Parathyroid adenoma (tissue), 2 donors: ENCODE data around the gene TGFBR3.

Source experiments
- H2AFZ ChIP-seq: fragments of 300-600 bp; sonication (generic); one replicate; pipeline ENCODE4 v1.7.0; 2017; ENCODE audit warnings: antibody characterized with exemption, mild to moderate bottlenecking
- H3K27ac ChIP-seq: fragments of 300-600 bp; sonication (generic); one replicate; pipeline ENCODE4 v1.7.0; 2017
- H3K27me3 ChIP-seq: fragments of 300-600 bp; sonication (generic); one replicate; pipeline ENCODE4 v1.7.0; 2017; ENCODE audit warnings: low read length; ENCODE audit not compliant: control insufficient read depth, insufficient read depth
- H3K36me3 ChIP-seq: fragments of 300-600 bp; sonication (generic); one replicate; pipeline ENCODE4 v1.7.0; 2017; ENCODE audit warnings: low read length; ENCODE audit not compliant: control insufficient read depth, insufficient read depth
- H3K4me1 ChIP-seq: fragments of 300-600 bp; sonication (generic); one replicate; pipeline ENCODE4 v1.7.0; 2017; ENCODE audit warnings: control low read depth
- H3K4me2 ChIP-seq: fragments of 300-600 bp; sonication (generic); one replicate; pipeline ENCODE4 v1.7.0; 2017; ENCODE audit warnings: low read length
- H3K4me3 ChIP-seq: fragments of 300-600 bp; sonication (generic); one replicate; pipeline ENCODE4 v1.7.0; 2017; ENCODE audit warnings: low read depth, low read length
- H3K79me2 ChIP-seq: fragments of 300-600 bp; sonication (generic); one replicate; pipeline ENCODE4 v1.7.0; 2017; ENCODE audit warnings: control low read depth
- H3K9ac ChIP-seq: fragments of 300-600 bp; sonication (generic); one replicate; pipeline ENCODE4 v1.7.0; 2017; ENCODE audit warnings: mild to moderate bottlenecking
- H3K9me3 ChIP-seq: fragments of 300-600 bp; sonication (generic); one replicate; pipeline ENCODE4 v1.7.0; 2017; ENCODE audit warnings: low read length; ENCODE audit not compliant: control insufficient read depth
- CTCF ChIP-seq: fragments of 300-600 bp; sonication (generic); IDR thresholded peaks from one replicate; pipeline ENCODE4 v1.7.0; 2017; ENCODE audit warnings: antibody characterized with exemption, mild to moderate bottlenecking
- donor health status: primary hyperparathyroidism.

The TGFBR3 gene

DNA sequence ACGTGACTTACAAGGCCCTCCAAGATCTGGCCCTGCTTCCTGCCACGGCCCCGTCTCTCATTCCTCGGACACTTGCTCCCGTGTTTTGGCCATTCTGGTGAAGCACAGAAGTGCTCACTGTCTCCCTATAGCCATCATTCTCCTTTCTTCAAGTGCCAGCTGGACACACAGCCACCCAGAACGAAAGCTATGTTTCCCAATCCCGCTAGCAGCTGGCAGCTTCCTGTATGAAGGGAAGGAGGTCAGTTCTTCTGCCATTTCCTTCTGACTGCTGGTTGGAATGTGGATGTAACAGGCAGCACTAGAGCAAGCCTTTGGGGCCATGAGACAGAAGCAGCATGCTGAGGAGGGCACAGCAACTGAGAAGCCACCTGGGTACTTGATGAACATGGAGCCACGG, 82.8 kb downstream of the TGFBR3 start:
- no peak for TF ChIP-seq CTCF
- peaks cover 2% of the 10 kb centered on the region for H3K4me1 ChIP-seq
- H3K4me2 ChIP-seq, result no peak overlapping the region
- no peak overlapping the region for H2AFZ ChIP-seq
- no peaks in the 10 kb centered on the region for H3K27me3 ChIP-seq
- no peak overlapping the region for H3K27ac ChIP-seq
- H3K9me3 ChIP-seq, result no peaks in the 10 kb centered on the region
- no peaks in the 10 kb centered on the region for H3K79me2 ChIP-seq
- H3K36me3 ChIP-seq, result no peaks in the 10 kb centered on the region
- H3K9ac ChIP-seq, result no peak overlapping the region
- no peak overlapping the region for H3K4me3 ChIP-seq

DNA sequence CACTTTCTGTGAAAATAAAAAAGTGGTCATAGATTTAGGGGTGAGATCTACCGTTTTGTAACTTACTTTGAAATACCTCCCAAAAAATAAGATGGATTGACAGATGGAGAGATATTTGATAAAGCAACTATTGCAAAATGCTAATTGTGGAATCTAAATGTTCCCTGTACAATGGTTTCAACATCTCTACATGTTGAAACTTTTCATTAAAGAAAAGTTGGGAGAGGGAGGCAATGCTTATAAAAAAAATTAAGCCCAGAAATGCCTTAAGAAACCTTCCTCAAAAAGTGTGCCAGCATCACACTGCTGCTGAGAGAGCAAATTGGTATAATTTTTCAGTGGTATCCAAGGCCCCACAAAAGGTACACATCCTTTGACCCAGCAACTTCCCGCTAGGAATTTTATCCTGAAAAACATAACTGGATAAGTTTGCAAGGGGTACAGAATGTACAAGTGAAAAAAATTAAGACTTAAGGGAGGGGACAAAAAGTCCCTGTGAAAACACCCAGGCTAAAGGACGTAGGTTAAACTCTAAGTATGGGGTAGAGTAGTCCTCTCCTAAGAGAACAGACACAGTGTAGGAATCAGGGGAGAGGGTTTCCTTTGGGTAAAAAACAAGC, 84.3 kb downstream of the TGFBR3 start:
- peaks cover 2% of the 10 kb centered on the region for H3K4me1 ChIP-seq
- TF ChIP-seq CTCF, result no peak

DNA sequence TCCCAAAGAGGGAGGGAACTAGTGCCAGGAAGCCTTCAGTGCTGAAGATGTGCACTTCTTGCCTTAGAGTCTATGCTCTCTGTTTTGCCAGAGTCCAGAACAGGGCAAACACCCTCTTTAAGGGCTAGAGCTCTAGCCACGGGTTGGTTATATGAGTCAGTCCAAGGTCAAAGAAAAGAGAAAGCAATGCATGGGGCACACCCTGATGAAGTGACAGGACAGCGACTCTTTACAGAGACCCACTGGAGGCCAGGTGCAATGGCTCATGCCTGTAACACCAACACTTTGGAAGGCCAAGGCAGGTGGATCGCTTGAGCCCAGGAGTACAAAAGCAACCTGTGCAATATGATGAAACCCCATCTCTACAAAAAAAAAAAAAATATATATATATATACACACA, 86.1 kb downstream of the TGFBR3 start:
- H3K79me2 ChIP-seq, result no peaks in the 10 kb centered on the region
- no peak for TF ChIP-seq CTCF
- H3K4me1 ChIP-seq, result peaks cover 9% of the 10 kb centered on the region
- no peak overlapping the region for H3K27ac ChIP-seq
- no peaks in the 10 kb centered on the region for H3K9me3 ChIP-seq
- no peaks in the 10 kb centered on the region for H3K27me3 ChIP-seq
- no peaks in the 10 kb centered on the region for H3K36me3 ChIP-seq
- H2AFZ ChIP-seq, result no peak overlapping the region
- H3K4me3 ChIP-seq, result no peak overlapping the region
- H3K4me2 ChIP-seq, result no peak overlapping the region
- H3K9ac ChIP-seq, result no peak overlapping the region

More for the DNA sequence above, 84.3 kb downstream of the TGFBR3 start:
- H3K9me3 ChIP-seq, result no peaks in the 10 kb centered on the region
- H3K79me2 ChIP-seq, result no peaks in the 10 kb centered on the region
- no peak overlapping the region for H3K9ac ChIP-seq
- H3K4me2 ChIP-seq, result no peak overlapping the region
- H3K27me3 ChIP-seq, result no peaks in the 10 kb centered on the region
- H3K27ac ChIP-seq, result no peak overlapping the region
- H3K36me3 ChIP-seq, result no peaks in the 10 kb centered on the region
- no peak overlapping the region for H2AFZ ChIP-seq
- H3K4me3 ChIP-seq, result no peak overlapping the region

- Histone ChIP-seq H3K27ac (no peak overlapping the region), H3K4me2 (no peak overlapping the region), H3K36me3 (no peaks in the 10 kb centered on the region), H3K9ac (no peak overlapping the region), H3K79me2 (no peaks in the 10 kb centered on the region), H3K9me3 (no peaks in the 10 kb centered on the region), H3K4me3 (no peak overlapping the region), H2AFZ (peak overlapping the region; percentile 28), H3K4me1 (peaks cover 9% of the 10 kb centered on the region), H3K27me3 (no peaks in the 10 kb centered on the region)
- no peak for TF ChIP-seq CTCF
Measured at GRCh38 chr1:91799159-91799558, 86.8 kb downstream of the TGFBR3 start.

DNA sequence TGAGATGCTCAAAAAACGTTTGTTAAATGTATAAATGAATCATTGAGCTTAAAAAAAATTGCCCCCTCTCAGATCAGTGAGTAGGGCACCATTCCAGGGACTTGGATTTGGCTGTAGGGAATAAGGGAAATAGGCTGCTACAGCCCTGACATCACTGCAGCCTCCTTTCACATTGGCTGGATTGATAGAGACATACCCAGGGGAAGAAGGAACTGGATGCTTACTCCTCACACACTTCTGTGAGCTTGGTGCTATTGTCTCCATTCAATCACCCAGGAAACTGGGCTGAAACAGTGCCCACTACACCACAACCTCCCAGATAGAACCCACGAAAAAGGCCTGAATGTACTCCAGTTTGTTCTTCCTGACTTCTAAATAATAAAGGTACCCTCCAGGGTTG, 87.2 kb downstream of the TGFBR3 start:
- Histone ChIP-seq H3K9me3 (no peaks in the 10 kb centered on the region), H3K4me3 (no peak overlapping the region), H3K36me3 (no peaks in the 10 kb centered on the region), H3K4me2 (no peak overlapping the region), H3K27ac (no peak overlapping the region), H3K79me2 (no peaks in the 10 kb centered on the region), H3K27me3 (no peaks in the 10 kb centered on the region), H2AFZ (peak overlapping the region; percentile 28), H3K9ac (no peak overlapping the region), H3K4me1 (peaks cover 9% of the 10 kb centered on the region)
- no peak for TF ChIP-seq CTCF
